Brain microvascular endothelial cell (primary cell): ENCODE measurements around the gene OLFML2A.
A peak's percentile ranks its signal among the peaks of the same experiment; 100 is the strongest.

Source experiments
- DNase-seq: peaks from one replicate; pipeline ENCODE4 v3.0.0-alpha.2; 2020
- H3K27ac ChIP-seq: fragments of 250-450 bp; sonication (Bioruptor Pico); 2 replicates; pipeline ENCODE4 v1.5.1; 2020; ENCODE audit warnings: mild to moderate bottlenecking, moderate library complexity
- H3K27me3 ChIP-seq: fragments of 250-450 bp; sonication (Bioruptor Pico); replicated peaks from 2 replicates; pipeline ENCODE4 v1.5.1; 2020; ENCODE audit warnings: mild to moderate bottlenecking
- H3K36me3 ChIP-seq: fragments of 250-450 bp; sonication (Bioruptor Pico); replicated peaks from 2 replicates; pipeline ENCODE4 v1.5.1; 2020; ENCODE audit warnings: mild to moderate bottlenecking
- H3K4me3 ChIP-seq: 2 replicates; pipeline ENCODE4 v1.5.1; 2011; ENCODE audit warnings: low read depth, mild to moderate bottlenecking, control low read depth, low read length, moderate library complexity
- in situ Hi-C: cut with HindIII; loops from 2 replicates; pipeline ENCODE4 v1.10.0; 2017; ENCODE audit warnings: low sequenced_read_pairs, low pct_ligation_motif_present
- TF ChIP-seq, protein P1 (sequence below): IDR thresholded peaks from 2 replicates; pipeline ENCODE4 v1.5.1; 2011; ENCODE audit warnings: low read depth, mild to moderate bottlenecking, moderate library complexity, low read length, control low read depth, inconsistent platforms; ENCODE audit errors: missing control alignments

Gene OLFML2A

GRCh38 chr9:124849801-124850200 is 72.9 kb downstream of the OLFML2A start:
- TF ChIP-seq, protein P1, sequence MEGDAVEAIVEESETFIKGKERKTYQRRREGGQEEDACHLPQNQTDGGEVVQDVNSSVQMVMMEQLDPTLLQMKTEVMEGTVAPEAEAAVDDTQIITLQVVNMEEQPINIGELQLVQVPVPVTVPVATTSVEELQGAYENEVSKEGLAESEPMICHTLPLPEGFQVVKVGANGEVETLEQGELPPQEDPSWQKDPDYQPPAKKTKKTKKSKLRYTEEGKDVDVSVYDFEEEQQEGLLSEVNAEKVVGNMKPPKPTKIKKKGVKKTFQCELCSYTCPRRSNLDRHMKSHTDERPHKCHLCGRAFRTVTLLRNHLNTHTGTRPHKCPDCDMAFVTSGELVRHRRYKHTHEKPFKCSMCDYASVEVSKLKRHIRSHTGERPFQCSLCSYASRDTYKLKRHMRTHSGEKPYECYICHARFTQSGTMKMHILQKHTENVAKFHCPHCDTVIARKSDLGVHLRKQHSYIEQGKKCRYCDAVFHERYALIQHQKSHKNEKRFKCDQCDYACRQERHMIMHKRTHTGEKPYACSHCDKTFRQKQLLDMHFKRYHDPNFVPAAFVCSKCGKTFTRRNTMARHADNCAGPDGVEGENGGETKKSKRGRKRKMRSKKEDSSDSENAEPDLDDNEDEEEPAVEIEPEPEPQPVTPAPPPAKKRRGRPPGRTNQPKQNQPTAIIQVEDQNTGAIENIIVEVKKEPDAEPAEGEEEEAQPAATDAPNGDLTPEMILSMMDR = no peak
- H3K36me3 ChIP-seq = no peaks in the 10 kb centered on the region
- peak overlapping the region; percentile 50 for H3K27ac ChIP-seq
- peak; percentile 96 for DNase-seq
- no peaks in the 10 kb centered on the region for H3K27me3 ChIP-seq
- H3K4me3 ChIP-seq = no peak overlapping the region
- in situ Hi-C loops = no loop called here

DNA sequence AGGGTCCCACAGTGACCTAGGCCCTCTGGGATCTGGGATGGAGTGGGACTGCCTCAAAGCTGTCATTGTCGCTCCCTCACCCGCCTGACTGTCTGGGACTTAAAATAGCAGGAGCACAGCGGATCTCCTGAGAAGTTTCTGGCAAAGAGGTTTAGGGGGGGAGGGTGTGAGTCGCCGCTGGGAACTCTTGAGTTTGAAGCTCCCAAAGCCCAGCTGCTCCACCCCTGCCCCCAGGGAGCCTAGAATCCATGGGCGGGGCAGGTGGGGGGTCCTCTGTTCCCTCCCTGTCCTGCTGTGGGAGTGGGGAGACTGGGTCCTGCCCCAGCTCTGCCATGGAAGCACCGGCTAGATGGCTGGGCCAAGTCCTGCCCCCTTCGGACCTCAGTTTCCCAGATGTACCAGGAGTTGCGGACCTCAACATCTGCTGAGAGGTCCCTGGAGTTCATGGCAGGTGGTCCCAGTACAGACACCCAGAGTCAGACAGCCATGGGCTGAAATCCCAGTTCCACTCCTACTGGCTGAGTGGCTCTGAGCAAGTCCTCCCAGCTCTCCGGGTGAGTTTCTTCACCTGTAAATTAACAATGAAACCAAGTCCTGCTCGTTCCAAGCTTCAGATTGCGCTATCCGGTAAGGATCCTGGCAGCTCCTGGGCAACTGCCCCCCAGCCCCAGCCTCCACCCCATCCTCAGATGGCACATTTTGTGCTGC is 75.3 kb downstream of the OLFML2A start:
- in situ Hi-C loops = no loop called here
- Histone ChIP-seq H3K36me3 (peaks cover 12% of the 10 kb centered on the region), H3K4me3 (no peak overlapping the region), H3K27ac (no peak overlapping the region), H3K27me3 (no peaks in the 10 kb centered on the region)
- no peak for DNase-seq
- TF ChIP-seq, protein P1 = no peak

DNA sequence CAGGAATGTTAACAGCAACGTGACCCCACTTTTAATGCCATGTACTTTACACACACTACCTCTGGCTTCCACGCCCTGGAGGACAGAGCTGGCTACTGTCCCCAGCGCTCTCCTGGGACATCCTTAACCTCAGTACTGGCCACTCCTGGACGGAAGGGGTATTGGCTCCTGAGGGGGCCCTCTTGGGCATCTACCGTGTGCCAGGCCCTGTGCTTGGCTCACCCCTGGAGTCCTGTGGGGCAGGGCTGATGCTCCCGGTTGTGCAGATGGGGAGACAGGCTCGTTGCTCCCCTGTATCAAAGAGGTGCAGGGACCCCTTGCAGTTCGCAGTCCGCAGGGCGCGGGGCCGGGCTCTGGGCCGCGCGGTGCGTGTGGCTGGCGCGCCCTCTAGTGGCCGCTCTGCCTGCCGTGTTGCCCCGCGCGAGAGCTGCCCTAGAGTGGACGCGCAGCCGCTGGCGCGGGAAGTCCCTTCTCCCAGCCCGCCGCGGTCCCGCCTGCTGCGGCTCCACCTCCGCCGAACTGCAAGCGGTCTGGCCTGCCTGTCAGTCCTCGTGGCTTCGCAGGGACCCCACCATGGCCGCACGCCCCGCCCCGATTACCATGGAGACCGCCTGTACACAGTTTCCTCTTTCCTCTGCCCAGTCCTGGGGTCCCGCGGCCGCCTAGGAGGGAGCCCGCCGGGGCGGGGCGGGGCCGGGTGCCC is 76.0 kb downstream of the OLFML2A start, which contains the start of gene WDR38:
Gene WDR38 (plus strand): TSS at position 632 of the 703 bp plus-strand sequence. CDS start 72 bp downstream, outside the sequence.
- TF ChIP-seq, protein P1 = peak; percentile 87
- in situ Hi-C loops = no loop called here
- no peak for DNase-seq
- H3K36me3 ChIP-seq = peaks cover 19% of the 10 kb centered on the region
- peak within 1 kb of the TSS; percentile 54 for H3K4me3 ChIP-seq
- H3K27ac ChIP-seq = no peak within 1 kb of the TSS
- no peaks in the 10 kb centered on the region for H3K27me3 ChIP-seq

DNA sequence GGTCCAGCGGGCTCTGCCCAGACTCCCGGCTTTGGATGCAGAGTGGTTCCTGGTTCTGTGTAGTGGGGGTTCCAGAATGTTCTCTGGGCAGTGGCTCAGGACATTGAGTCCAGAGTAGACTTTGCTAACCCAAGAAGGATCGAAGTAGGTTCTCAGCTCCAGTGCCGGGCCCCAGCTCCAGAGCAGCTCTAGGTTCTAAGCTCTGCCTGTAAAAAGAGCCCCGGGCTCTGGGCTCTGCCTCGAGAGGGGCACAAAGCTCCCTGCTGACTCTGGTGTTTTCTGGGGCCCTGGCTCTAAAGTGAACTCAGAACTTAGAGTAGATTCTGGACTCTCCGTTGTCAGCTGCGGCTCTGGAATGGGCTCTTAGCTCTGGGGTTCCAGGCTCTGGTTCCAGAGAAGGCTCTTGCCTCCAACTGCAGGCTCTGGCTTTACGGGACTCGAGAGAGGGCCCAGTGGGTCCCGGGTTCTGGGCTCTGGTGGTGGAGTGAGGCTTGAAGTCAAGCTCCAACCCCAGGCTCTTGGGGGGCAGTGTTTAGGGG is 76.7 kb downstream of the OLFML2A start:
- in situ Hi-C loops = no loop called here
- no peak for DNase-seq
- no peak overlapping the region for H3K27ac ChIP-seq
- H3K4me3 ChIP-seq = peak overlapping the region; percentile 54
- no peaks in the 10 kb centered on the region for H3K27me3 ChIP-seq
- TF ChIP-seq, protein P1 = no peak
- H3K36me3 ChIP-seq = peaks cover 26% of the 10 kb centered on the region

DNA sequence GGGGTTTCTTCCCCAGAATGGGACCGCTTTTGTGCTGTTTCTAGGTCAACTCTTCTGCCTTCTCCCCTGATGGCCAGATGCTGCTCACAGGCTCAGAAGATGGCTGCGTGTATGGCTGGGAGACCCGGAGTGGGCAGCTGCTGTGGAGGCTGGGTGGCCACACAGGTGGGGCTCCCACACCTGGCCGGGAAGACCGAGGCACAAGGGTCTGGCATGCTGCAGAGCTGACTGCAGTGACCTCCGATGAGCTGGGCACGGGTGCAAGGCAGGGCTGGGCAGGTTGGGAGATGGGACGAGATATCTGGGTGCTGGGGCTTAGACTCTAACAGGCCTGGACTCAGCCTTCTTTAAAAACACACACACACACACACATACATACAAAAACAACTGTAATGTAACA is 77.2 kb downstream of the OLFML2A start:
- in situ Hi-C loops = no loop called here
- Histone ChIP-seq H3K27me3 (no peaks in the 10 kb centered on the region), H3K27ac (no peak overlapping the region), H3K36me3 (peaks cover 31% of the 10 kb centered on the region), H3K4me3 (no peak overlapping the region)
- TF ChIP-seq, protein P1 = no peak
- no peak for DNase-seq
